KG1 (cell line): ENCODE results near the gene SRRM5.
A peak's percentile ranks its signal among the peaks of the same experiment; 100 is the strongest.
"Not testable (repeated sequence)": the region's sequence is repeated elsewhere in the genome, so short reads cannot be mapped to it uniquely, and the experiment has no call there.

ENCODE experiments used
- DNase-seq: peaks from one replicate; lab custom pipeline; 2025; lab: John Stamatoyannopoulos, UW

SRRM5 gene

DNA sequence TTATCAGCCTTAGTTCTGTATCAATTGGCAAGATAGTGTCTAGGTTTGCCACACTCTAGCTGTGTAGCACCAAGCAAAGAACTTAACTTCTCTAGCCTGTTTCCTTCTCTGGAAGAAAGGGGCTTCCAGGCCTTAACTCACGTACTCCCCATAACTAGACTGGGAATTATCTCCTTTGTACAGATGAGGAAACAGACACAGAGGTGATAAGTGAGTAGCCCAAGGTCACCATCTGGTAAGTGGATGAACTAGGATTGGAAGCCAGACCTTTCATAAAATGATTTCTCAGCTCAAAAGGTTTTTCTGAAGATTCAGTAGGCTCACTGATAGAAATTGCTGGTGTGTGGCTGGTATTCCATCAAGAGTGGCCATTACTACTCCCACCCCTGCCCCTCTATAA lies 4.4 kb downstream of the SRRM5 start:
- DNase-seq, result no peak

DNA sequence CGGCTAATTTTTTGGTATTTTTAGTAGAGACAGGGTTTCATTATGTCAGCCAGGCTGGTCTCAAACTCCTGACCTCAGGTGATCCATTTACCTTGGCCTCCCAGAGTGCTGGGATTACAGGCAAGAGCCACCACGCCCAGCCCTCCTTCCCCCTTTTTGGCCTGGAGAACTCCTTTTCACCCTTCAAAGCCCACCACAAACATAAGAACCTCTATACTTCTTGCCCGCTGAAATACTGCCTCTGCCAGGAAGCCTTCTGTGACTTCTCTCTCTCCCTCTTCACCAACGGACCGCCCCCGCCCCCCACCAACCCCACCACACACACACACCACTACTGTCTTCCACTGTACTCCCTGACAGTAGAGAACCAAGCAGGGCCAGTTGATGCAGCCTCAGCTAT lies 5.1 kb downstream of the SRRM5 start:
- DNase-seq, result no peak

DNA sequence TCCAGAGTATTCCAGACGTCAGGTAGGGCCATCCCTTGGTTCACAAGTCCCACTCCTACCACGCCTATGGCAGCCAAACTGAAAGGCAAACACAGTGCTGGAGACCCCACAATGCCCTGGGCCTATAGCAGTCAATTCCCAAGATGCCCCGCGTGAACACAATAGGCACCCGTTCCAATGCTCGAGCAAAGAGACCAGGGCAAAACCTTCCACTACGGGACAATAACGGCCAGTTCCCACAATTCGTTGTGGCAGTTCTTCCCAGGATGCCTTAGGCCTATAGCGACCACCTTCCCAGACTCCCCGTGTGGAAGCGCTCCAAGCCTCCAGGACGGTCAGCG lies 7.0 kb downstream of the SRRM5 start:
- DNase-seq, result peak; percentile 85

DNA sequence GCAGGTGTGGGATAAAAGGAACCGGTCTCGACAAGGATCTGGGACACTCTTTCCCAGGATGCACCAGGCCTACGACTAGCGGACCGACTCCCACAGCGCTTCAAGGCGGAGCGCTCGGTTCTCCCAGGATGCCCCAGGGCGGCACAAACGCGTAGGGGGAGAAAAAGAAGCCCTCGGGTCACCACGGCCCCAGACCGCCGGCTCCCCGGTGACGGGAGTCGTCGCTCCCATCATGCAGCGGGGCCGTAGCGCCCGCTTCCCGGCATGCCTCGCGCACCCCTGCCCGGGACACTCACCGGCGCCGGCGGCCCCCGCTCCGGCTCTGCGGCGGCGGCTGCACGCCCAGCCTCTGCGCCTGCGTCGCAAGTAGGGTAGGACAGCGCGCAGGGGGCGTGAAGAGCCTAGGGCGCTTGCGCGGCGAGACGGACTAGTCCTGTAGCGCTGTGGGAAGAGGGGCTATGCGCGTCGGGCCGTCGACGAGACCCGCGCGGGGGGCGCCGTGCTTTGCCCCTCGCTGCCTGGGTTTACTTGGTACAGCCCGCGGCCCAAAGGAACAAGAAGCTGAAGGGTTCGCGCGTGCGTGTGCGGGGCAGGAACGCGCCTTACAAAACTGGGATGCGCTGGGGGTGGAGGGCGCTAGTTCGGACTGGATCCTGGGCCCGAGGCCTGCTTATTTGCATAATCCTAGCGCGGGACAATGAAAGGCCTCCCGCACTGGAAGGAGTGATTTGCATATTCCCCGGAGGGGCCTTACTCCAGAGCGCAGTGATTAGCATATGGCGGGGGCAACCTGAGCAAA lies 7.6 kb downstream of the SRRM5 start, which contains the start of gene ZNF428:
Gene ZNF428 (minus strand): TSS at position 368 of the 799 bp plus-strand sequence. CDS start 5,325 bp downstream, outside the sequence.
- peak; percentile 85 for DNase-seq

DNA sequence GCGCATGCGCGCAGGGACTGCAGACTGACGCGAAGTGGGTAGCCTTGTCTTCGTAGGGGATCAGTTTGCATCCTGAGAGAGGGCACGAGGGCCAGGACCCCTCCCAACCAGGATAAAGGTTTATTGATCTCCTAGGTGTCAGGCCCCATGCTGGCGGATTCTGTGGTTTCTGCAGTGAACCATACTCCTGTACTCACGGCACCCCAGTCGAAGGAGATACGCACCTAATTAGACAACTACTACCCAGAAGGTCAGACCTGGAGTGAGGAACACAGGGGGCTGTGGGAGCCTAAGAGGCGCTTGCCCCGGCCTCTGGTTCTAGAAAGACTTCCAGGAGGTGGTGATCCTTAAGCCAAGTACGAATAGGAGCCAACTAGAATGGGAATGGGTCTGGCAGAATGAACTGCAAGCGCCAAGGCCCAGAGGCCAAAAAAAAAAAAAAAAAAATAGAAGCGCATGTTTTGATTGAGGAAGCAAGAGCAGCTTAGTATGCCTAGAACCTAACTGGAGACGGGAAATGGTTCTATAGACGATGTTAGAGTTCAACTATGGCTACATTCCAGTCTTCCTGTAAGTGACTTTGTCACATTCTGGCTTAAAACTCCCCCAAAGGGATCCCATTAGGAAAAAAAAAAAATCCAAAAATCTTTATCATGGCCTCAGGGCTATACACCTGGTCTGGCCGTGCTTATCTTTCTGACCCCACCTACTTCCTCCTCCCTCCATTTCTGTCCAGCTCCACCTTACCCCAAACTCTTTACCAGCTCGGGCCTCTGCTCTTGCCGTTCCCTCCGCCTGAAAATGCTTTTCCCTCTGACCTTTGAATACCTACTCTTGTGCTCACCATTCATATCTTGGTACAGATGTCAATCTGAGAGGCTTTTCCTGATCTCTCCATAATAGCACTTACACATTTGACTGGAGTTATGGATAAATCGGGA lies 8.4 kb downstream of the SRRM5 start:
- DNase-seq, result no peak

DNA sequence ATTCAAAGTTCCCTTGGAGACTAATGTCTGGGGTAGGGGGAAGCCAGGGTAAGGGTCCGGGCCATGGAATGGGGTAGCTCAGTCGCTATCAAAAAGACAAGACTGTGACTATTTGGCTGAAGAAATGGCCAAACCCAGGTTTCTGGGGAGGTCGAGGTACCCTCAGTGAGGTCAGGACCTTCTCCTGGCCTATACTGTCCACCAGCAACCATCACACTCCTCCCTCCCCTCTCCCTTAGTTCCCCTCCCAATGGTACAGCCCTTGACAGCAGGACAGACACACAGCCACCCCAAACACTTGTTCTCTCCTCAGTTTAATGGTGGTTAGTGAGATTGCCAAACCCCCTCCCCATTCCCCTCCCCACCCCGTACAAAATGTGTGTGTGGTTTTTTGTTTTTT lies 10.2 kb downstream of the SRRM5 start:
- DNase-seq, result no peak

DNA sequence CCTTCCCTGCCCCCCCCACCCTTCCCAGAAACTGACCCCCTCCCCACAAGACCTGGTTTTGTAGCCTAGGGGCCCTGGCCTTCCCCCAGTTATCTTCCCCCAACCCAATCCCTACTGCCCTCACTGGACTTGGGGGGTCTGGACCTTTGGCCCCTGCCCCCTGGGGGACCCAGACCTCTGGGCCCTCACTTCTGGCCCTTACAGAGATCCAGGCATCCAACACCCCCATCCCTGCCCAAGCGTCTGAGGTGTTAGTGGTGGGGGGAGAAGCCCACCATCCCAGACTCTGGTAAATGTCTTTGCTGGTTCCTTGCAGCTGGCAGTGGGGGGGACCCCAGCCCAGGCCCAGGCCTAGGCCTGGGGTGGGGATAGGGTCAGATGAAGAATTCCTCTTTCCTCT lies 11.1 kb downstream of the SRRM5 start:
- no peak for DNase-seq

DNA sequence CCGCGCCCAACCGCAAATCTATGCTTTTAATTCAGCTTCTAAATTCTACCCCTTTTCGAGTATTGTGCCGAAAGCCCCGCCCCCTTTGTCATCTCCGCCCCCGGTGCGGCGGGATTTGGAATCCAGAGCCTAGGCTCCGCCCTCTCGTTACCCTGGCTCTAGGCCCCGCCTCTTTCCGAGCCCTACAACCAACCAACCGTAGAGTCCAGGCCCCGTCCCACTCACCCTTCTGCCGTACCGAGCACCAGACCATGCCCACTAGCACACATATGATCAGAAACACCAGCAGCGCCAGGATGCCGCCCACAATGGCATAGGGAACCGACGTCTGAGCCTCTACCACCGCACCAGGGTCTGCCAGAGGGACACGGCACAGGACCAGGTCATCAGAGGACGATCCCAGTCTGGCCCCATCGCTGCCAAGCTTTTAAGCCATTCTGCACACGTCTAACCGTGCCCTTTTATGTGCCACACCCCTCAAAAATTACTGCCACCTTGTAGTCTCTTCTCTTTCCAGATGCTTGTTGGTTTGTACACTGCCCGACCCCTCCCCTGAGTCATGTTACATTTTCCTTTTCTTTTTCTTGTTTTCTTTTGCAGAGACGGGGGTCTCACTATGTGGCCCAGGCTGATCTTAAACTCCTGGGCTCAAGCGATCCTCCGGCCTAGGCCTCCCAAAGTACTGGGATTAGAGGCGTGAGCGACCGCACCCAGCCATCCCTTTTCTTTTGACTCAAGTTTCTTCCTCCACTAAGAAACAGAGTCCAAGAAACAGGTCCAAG lies 12.2 kb downstream of the SRRM5 start:
- DNase-seq, result no peak

DNA sequence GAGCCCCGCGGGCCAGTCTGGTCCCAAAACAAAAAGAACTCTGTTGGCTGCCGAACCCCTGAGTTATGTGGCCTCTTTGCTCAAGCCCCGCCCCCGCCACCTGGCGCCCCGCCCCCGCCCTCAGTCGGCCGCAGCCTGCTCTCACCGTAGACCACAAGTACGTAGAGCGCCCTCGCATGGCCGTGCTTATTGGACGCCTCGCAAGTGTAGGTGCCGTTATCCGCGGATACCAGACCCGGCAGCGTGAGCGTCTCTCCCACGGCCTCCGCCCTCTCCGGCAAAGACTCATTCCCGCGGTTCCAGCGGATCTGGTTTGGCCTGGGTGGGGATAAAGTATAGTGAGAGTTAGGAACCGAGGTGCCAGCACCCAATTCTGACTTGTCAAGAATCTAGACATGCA lies 13.0 kb downstream of the SRRM5 start:
- peak; percentile 41 for DNase-seq

DNA sequence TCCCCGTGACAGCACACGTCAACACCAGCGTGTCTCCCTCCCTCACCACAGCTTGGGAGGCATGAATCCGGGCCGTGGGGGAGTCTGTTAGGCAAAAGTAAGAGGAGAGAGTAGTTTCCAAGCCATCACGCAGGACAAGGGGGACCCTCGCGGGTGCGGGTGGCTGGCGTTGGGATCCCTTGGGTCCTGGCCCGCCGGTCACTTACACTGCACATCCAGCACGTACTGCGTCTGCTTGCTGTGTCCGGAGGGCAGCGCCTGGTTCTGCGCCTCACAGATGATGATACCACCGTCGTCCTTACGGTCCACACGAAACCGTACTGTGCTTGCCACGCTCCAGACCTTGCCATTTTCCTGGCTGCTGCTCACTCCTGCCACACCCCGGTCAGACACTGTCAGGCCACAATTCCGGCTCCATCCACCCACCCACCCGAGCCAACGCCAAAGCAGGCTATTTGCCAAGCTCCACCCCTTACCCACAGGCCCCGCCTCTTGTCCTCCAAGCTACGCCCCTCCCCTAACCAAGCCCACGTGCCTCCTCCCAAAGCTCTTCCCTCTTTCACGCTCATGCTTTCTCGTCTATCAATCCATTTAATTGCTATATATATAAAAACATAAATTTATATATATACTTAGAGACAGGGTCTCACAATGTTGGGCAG lies 14.2 kb downstream of the SRRM5 start:
- no peak for DNase-seq

DNA sequence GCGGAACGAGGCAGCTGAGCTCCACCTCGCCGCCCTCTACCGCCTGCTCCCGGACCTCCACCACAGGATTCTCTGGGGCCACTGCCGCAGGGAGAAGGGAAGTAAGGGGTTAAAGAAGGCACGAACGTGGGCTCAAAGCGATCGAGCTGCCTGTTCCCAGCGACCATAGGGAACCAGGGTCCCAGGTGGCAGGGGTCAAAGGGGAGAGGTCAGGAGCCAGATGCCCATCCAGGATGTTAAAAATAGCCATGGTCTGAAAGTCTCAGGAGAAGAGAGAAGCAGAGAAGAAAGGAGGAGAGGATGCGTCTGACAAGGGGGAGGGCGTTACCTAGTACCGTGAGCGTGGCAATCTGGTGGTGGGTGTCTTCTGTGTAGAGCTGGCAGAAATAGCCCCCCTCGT lies 14.9 kb downstream of the SRRM5 start:
- DNase-seq, result no peak

DNA sequence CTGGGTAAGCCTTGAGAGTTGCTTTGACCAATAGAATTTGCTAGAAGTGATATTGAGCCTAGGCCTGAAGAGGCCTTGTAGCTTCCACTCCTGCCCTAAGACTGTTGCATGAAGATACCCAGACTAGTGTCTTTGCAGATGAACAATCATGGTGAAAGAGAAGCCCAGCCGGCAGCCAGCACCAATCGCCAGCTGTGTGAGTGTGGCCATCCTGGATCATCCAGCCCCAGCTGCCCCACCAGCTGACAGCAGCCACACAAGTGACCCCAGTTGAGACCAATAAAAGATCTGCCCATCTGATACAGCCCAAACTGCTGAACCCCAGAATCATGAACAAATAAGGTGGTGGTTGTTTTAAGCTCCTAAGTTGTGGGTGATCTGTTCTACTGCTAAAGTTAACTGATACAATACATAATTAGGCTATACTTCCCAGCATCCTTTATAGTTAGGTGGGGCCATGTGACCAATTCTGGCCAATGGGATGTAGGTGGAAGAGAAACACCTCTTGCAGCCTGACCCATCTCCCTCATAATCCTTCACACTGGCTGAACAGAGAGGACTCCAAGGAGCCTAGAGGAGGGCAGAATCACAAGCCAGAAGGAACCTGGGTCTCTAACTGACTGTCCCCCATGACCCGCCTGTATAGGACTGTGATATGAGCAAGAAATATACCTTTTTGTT lies 16.9 kb downstream of the SRRM5 start:
- no peak for DNase-seq

DNA sequence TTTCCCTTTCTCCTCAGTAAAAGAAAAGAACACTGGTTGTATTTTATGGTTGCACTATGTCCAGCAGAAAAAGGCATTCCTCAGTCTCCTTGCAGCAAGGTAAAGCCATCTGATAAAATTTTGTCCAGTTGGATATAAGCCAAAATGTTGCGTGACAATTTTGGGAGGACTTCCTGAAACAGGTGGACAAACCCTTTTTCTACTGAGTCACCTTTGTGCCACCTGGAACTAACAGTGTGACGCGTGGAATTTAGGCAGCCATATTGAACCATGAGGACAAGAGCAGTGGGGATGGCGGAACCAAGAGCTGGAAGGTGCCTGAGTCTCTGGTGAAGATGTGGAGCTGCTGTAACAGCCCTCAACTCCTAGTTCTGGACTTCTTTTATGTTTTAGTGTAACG lies 19.6 kb downstream of the SRRM5 start:
- no peak for DNase-seq

DNA sequence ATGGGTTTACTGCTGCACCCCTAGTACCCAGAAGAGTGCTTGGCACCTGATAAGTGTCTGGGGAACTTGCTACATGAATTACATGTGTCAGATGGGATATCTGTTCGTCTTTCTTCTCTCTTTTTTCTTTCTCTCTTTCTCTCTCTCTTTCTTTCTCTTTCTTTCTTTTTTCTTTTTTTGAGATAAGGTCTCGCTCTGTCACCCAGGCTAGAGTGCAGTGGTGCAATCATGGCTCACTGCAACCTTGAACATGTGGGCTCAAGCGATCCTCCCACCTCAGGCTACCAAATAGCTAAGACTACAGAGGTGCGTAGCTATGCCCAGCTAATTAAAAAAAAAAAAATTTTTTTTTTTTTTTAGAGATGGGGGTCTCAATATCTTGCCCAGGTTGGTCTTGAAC lies 21.6 kb downstream of the SRRM5 start:
- DNase-seq, result no peak

DNA sequence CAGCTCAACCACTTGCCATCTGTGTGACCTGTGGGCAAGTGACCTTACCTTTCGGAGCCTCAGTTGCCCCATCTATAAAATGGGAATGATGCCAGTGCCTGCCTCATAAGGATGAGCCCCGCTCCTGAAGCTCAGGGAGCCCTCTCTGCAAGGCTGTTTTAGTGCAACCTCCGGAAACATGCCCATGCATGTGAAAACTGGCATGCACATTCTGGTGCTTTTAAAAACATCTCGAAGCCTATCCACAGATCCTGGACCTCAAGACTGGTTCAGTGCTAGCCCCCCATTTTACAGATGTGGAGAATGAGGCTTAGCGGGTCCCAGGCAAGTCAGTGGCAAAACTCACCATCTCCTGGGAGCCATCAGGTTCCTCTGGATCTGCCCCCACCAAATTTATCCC lies 22.2 kb downstream of the SRRM5 start:
- DNase-seq, result no peak

DNA sequence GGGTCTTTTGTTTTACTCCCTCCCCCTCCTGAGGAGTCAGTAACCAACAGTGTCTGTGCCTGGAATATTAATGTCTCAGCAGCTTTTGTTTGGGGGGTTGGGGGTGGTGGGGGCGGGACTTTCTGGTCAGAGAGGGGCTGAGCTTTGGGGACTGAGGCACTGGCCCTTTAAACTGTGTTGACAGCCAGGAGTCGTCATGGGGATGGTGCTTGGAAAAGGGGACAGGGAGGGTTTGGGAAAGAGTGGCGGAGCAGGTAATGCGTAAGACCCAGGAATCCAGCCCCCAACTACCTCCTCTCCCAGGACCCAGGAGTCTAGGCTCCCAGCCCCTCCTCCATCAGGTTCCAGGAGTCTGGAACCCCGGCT lies 22.6 kb downstream of the SRRM5 start:
- DNase-seq, result no peak

DNA sequence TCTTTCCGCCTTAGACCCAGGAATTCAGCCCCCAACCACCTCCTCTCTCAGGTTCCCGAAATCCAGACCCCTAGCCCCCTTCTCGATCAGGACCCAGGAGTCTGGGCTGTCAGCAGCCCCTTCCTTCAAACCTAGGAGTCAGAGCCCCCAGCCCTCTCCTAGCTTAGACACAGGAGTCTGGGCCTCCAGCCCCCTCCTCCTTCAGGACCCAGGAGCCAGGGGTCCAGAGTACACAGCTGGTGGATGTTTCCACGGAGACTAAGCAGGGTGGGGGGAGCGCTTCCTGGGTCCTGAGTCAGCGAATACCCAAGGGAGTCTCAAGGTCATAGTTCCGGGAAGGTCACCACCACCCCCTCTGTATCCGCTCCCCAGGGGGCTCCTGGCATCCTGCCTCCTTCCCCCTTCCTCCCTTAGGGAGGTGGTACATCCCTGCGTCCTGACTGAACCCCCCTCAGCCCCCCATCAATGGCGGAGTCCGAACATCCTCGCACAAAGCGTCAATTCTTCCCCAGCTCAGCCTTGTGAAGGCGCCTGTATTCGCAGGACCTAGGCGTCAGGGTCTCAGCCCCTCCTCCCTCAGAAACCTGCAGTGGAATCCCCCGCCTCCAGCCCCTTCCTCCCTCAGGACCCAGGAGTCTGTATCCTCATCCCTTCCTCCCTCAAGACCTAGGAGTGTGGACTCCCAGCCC lies 23.1 kb downstream of the SRRM5 start:
- no peak for DNase-seq

DNA sequence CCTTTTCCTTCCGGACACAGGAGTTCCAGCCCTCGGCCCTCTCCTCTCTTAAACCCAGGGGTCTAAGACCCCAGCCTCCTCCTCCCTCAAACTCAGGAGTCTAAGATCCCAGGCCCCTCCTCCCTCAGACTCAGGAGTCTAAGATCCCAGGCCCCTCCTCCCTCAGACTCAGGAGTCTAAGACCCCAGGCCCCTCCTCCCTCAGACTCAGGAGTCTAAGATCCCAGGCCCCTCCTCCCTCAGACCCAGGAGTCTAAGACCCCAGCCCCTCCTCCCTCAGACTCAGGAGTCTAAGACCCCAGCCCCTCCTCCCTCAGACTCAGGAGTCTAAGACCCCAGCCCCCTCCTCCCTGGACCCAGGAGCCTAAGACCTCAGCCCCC lies 23.7 kb downstream of the SRRM5 start:
- not testable (repeated sequence) for DNase-seq

DNA sequence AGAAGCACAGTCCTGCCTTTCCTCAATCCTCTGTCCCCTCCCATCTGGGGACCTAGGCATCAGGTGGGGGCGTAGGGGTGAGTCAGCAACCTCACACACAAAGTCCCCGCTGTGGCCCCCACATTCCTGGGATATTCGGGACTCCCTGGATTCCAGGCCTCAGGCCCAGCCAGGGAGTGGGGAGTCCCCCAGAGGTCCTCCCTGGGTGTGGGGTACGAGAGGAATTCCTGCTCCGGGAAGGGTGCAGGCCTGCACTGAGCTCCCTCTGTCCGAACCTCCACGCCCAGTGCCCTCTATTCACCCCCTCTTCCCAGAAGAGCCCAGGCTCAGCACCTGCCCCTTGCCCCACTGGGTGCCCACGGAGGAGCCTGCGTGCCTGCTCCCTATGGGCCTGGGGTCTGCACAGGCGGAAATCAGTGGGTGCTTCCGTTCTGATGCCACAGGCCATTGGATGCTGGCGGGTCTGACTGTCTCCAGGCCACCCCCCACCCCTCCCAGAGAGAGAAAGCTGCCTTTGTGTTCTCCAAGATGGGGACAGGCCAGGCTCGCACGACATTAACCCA lies 24.3 kb downstream of the SRRM5 start:
- DNase-seq, result no peak

DNA sequence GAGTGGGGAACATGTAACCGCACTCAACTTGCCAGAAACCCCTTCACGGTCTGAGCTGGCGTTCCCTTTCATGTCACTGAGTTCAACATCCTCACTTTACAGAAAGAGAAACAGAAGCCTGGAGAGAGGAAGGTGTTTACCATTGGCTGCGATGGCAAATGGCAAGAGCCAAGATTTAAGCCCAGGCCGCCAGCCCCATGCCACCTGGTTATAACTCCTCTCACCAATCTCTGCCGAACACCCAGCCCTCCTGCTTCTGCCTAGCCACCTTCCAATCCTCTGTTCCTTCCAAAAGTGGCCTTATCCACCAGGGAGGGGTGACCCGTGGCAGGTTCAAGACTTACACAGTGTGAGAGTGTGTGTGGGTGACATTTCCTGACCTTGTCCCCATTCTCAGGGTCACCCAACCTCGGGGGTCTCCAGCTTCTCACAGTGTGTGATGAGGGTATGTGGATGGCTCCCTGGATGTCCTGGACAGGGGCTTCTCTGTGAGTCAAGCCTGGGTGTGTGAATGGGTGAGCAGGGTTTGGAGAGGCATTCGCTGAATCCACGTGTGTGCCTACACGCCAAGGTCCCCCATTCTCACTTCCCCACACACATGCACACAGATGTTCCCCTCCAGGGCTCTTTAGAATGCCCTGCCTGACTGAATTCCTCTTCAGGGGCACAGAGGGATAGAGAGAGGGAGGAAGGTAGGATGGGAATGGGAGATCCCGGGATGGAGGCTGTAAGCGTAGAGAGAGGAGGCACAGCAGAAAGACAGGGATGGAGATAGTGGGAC lies 26.5 kb downstream of the SRRM5 start:
- no peak for DNase-seq
